SK-N-MC (cell line): Measurements from ENCODE around the gene CTNNBIP1.

Experiments used
- DNase-seq: peaks from one replicate; pipeline ENCODE4 v3.0.0-alpha.2; 2011; ENCODE audit warnings: low read depth, low spot score
- H3K27ac ChIP-seq: fragments of 200-600 bp; sonication (generic); 2 replicates; pipeline ENCODE4 v1.5.1; 2016; ENCODE audit warnings: mixed run types
- H3K36me3 ChIP-seq: fragments of 200-600 bp; sonication (generic); 2 replicates; pipeline ENCODE4 v1.6.1; 2017; ENCODE audit warnings: antibody characterized with exemption, low read length, mixed read lengths; ENCODE audit not compliant: insufficient read depth
- H3K4me3 ChIP-seq: fragments of 200-600 bp; sonication (generic); 2 replicates; pipeline ENCODE4 v1.5.1; 2016
- H3K9ac ChIP-seq: fragments of 200-600 bp; sonication (generic); 2 replicates; pipeline ENCODE4 v1.8.0; 2017; ENCODE audit warnings: mixed run types, mixed read lengths; ENCODE audit not compliant: insufficient read length
- H3K9me3 ChIP-seq: fragments of 200-600 bp; sonication (generic); 2 replicates; pipeline ENCODE4 v1.6.1; 2017; ENCODE audit warnings: low read depth, mild to moderate bottlenecking, antibody characterized with exemption, low read length, moderate library complexity, mixed read lengths
- EZH2 ChIP-seq: fragments of 200-600 bp; sonication (generic); IDR thresholded peaks from one replicate; pipeline ENCODE4 v1.6.1; 2017; ENCODE audit warnings: antibody characterized with exemption
- FOXP2 ChIP-seq: optimal IDR thresholded peaks from 2 replicates; pipeline ENCODE3; 2011; ENCODE audit warnings: mild to moderate bottlenecking, moderate library complexity; ENCODE audit not compliant: insufficient read depth; ENCODE audit errors: extremely low read length, control extremely low read depth
- POLR2AphosphoS5 ChIP-seq: IDR thresholded peaks from 2 replicates; pipeline ENCODE4 v1.6.1; 2012; ENCODE audit warnings: mild to moderate bottlenecking, low read depth, low read length, borderline replicate concordance

The CTNNBIP1 gene, protein sequence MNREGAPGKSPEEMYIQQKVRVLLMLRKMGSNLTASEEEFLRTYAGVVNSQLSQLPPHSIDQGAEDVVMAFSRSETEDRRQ

DNA sequence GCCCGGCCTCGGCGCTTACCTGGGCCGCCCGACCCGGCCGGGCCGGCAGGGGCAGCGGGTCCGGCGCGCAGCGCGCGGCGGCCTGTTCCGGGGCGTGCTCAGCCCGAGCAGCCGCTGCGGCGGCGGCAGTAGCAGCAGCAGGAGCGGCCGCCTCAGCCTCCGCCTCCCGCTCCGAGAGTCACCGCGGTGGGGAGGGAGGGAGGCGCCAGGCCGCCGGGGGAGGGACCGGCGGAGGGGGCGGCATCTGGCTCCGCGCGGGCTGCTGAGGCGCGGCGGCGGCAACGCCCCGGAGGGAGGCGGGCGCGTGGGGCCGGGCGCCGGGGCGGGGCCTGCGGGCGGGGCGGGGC lies at the start of gene CTNNBIP1:
Gene CTNNBIP1 (minus strand): TSS at position 194 of the 347 bp plus-strand sequence. CDS start 38,205 bp downstream, outside the sequence.
- peak within 1 kb of the TSS; percentile 86 for H3K4me3 ChIP-seq
- H3K9me3 ChIP-seq = no peaks in the 10 kb centered on the region
- peak within 1 kb of the TSS; percentile 75 for H3K27ac ChIP-seq
- H3K9ac ChIP-seq = peak within 1 kb of the TSS; percentile 76
- TF ChIP-seq FOXP2 (no peak), EZH2 (no peak), POLR2AphosphoS5 (no peak)
- no peak for DNase-seq
- no peaks in the 10 kb centered on the region for H3K36me3 ChIP-seq

DNA sequence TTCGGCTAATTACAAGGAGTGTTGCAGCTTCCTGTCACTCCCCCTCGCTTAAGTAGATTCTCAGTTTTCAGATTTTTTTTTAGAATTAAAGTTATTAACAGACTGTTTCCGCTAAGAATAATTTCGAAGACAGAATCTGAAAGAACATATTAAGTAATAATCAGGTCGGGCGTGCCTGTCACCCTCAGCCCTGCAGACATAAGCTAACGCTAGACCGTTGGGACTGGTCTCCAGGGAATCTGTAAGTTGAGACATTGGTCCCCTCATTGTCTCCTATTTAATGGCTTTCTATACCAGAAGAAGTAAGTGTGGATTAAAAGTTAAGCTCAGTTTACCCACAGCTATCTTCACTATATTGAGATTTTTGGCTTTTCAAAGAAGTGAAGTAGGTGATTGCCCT lies 47.7 kb upstream of the CTNNBIP1 start:
- Histone ChIP-seq H3K9ac (no peak overlapping the region), H3K4me3 (no peak overlapping the region), H3K9me3 (no peaks in the 10 kb centered on the region), H3K27ac (no peak overlapping the region), H3K36me3 (no peaks in the 10 kb centered on the region)
- DNase-seq = no peak
- TF ChIP-seq FOXP2 = no peak
- no peak for TF ChIP-seq EZH2
- TF ChIP-seq POLR2AphosphoS5 = no peak

DNA sequence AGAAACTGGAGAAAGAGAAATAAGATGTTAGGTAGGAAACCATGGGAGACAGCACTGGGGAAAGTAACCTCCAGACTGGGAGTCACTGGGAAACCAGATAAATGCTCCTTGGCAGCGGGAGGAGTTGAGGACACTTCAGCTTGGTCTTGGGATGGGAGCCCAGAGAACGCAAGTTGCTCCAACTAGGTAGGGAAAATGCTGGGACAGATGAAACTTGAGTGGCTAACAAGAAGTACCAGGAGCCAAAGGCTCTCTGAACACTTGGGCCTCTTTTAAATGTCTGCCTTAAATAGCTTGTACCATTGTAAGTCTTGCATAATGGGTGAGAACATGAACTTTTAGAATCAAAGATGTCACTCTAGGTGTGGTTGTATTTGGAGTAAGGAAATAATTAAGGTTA lies 36.2 kb upstream of the CTNNBIP1 start:
- TF ChIP-seq FOXP2 = no peak
- TF ChIP-seq EZH2 = no peak
- TF ChIP-seq POLR2AphosphoS5 = no peak
- Histone ChIP-seq H3K9me3 (no peaks in the 10 kb centered on the region), H3K9ac (no peak overlapping the region), H3K36me3 (no peaks in the 10 kb centered on the region), H3K27ac (no peak overlapping the region), H3K4me3 (no peak overlapping the region)
- no peak for DNase-seq

DNA sequence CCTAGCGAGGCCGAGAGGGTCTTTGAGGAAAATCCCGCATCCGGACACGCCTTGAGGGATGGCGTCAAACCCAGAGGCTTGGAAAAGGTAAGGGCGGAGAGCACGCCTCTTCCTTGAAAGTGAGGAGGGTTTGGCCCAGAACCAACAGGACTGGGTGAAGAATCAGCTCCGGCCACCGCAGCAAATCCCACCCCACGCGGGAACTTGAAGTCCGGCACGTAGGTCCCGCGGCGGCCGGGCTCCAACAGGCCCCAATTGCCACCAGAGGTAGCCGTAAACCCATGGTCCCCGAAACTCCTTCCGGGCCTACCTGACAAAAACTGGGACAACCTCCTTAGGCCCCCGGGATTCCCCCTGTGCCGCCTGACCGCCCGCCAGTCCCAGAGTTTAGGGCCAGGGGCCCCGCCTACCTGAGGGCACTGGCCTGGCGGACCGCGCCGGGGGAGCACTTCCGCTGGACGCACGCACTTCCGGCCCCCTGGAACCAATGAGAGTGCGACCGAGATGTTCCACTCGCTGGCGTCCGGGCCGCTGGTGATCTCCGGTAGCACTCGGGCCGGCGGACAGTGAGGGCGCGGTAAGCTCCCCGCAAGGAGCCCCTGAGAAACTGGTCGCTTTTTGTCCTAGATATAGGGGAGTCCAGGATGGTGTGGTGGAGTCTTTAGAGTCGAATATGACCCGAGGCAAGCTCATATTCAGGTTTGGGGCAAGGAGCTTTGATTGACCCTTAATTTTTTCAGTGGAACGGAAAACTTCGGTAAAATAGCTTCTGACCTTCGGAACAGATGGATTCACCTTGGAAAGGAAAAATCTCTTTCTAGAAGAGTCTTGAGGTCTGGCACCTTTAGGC lies 33.1 kb upstream of the CTNNBIP1 start, which contains the start of the genes LZIC and NMNAT1:
Gene LZIC (minus strand): TSS at position 453 of the 850 bp plus-strand sequence. CDS start 6,772 bp downstream, outside the sequence.
Gene NMNAT1 (plus strand): TSS at position 537 of the 850 bp plus-strand sequence. CDS start 28,599 bp downstream, outside the sequence.
- H3K36me3 ChIP-seq = peaks cover 5% of the 10 kb centered on the region; the same call in 1 of the 2 replicates
- TF ChIP-seq POLR2AphosphoS5 (peak; percentile 97), EZH2 (no peak), FOXP2 (peak; percentile 37)
- H3K9ac ChIP-seq = peak within 1 kb of the TSS; percentile 98
- peak within 1 kb of the TSS; percentile 67; the same call in 1 of the 2 replicates for H3K27ac ChIP-seq
- no peaks in the 10 kb centered on the region for H3K9me3 ChIP-seq
- DNase-seq = no peak
- H3K4me3 ChIP-seq = peak within 1 kb of the TSS; percentile 95

DNA sequence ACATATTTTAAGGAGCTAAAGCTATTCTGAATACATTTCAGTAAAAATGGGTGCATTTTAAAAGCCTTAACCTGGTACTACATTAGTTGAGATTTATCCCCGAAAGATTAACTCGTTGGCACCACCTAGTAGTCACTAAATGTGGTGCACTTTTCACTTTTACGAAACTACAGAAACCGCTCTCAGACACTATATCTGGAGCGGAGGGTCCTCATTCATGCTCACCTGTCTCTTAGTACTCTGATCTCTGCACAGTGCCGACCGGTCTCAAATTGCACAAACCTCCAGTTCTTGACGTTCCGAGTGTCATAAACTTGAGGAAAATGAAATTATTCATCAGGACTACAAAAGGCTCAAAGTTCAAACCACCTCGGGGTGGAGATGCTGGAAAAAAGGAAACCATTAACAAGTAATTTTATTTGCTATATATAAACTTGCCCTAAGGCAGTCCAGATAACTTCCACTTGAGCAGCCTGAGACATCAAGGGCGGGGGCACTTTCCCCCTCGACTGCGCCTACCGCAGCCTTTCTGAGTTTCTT lies 32.4 kb upstream of the CTNNBIP1 start:
- Histone ChIP-seq H3K27ac (no peak overlapping the region; the same call in 1 of the 2 replicates), H3K9me3 (no peaks in the 10 kb centered on the region), H3K9ac (peak overlapping the region; percentile 98), H3K36me3 (peaks cover 7% of the 10 kb centered on the region; the same call in 1 of the 2 replicates), H3K4me3 (peak overlapping the region; percentile 95)
- no peak for TF ChIP-seq POLR2AphosphoS5
- no peak for TF ChIP-seq FOXP2
- no peak for TF ChIP-seq EZH2
- DNase-seq = no peak

DNA sequence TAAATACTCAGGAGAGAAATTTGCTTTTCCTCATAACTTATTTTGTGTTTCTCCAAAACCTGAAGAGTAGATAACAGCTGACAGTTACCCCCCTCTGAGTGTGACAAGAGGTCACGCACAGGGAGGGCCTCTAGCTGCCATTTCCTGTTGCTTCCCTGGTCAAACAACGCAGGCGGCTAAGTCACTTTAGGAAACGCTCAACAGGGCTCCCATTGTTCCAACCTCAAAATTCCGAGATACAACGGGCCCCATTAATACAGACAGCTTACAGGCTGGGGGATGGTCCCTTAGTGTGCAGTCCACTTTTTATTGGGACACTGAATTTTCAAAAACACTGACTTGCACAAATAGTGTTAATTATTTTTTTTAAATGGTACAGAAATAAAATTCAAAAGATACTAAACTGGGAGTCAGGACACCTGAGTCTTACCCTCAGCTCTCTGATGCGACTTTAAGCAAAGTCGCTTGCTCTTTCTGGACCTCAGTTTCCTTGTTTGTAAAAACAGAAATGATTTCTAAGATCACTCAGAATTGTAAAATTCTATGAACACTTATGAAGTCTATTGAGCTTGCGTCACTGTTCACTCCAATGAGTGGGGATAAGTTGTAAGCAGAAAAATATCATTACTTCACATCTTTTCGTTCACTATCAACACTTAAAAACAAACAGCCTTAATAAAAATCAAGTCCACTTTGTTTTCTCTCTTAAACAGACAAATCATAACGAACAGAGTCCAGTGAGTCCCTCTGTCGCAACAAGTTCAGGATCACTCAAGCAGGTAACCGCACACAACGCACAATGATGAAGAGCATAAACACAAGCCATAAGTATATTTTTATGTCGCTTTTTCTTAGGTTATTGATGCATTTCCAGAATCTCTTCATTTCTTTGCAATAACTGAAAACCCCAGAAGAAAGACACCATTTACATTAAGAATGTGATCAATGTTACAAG lies 19.6 kb upstream of the CTNNBIP1 start:
- peak overlapping the region; percentile 36; the same call in 1 of the 2 replicates for H3K27ac ChIP-seq
- no peak overlapping the region for H3K4me3 ChIP-seq
- H3K9ac ChIP-seq = no peak overlapping the region
- H3K36me3 ChIP-seq = peaks cover 13% of the 10 kb centered on the region
- DNase-seq = no peak
- no peaks in the 10 kb centered on the region for H3K9me3 ChIP-seq
- TF ChIP-seq FOXP2 = no peak
- TF ChIP-seq EZH2 = no peak
- no peak for TF ChIP-seq POLR2AphosphoS5

DNA sequence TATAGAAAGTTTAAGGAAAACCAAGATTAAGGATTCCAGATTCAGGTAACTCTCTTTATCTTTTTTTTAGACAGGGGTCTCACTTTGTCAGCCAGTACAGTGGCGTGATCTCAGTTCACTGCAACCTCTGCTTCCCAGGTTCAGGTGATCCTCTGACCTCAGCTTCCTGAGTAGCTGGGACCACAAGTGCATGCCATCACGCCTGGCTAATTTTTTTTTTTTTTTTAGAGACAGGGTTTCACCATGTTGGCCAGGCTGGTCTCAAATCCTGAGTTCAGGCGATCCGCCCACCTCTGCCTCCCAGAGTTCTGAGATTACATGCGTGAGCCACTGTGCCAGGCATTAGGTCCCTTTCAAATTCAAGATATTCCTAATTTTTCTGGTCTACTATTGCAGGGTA lies 17.2 kb upstream of the CTNNBIP1 start:
- Histone ChIP-seq H3K4me3 (no peak overlapping the region), H3K27ac (no peak overlapping the region), H3K9me3 (no peaks in the 10 kb centered on the region), H3K36me3 (peaks cover 13% of the 10 kb centered on the region), H3K9ac (no peak overlapping the region)
- no peak for DNase-seq
- TF ChIP-seq POLR2AphosphoS5 (no peak), EZH2 (no peak), FOXP2 (no peak)

DNA sequence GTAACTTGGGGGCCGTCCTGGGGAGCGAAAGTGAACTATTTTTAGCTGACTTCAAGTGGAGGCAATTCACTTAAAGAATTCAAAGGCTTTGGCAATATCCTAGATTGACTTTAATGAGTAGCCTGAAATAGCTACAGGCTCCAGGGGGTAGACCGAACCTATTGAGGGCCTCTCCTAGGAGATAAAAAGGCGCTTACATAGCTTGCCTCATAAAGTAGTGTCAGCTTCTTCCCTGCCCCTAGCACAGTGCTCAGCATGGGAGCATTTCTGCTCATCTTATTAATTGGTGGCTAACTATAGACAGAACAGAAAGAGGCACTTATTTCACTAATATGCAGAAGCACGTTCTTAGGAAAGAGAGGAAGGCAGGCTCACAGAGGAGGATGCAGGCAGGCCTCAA lies 12.3 kb upstream of the CTNNBIP1 start:
- H3K9ac ChIP-seq = no peak overlapping the region
- peak; percentile 95 for DNase-seq
- H3K36me3 ChIP-seq = no peaks in the 10 kb centered on the region
- H3K9me3 ChIP-seq = no peaks in the 10 kb centered on the region
- H3K4me3 ChIP-seq = peak overlapping the region; percentile 67
- peak overlapping the region; percentile 83 for H3K27ac ChIP-seq
- TF ChIP-seq EZH2 = no peak
- TF ChIP-seq POLR2AphosphoS5 = peak; percentile 70; the same call in 1 of the 2 replicates
